Spleen (tissue), 7 donors: ENCODE results near the gene DOCK1.

ENCODE experiments used
- POLR2AphosphoS5 ChIP-seq, 3 donors: sonication (generic); formaldehyde crosslinking; IDR thresholded peaks; one replicate each; pipeline ENCODE4 v1.5.1; 2017; ENCODE audit warnings: antibody characterized with exemption in 3 of 3
- TF ChIP-seq, protein P1 (sequence below), 11 experiments: fragments of 200-600 bp in 7 of 11; fragments of 450-650 bp in 4 of 11; sonication (generic) in 4 of 11; IDR thresholded peaks in 8 of 11; conservative IDR thresholded peaks in 3 of 11; 1 replicate in 7 of 11; 2 replicates in 4 of 11; pipeline versions ENCODE4 v1.4.0 to v1.8.0; 2016 to 2021; ENCODE audit warnings: antibody characterized with exemption in 11 of 11, inconsistent platforms in 4 of 11, mild to moderate bottlenecking in 1 of 11
- donor health status: DM: no; HTN: no; CAD: no; lungs with moderate emphysema.
- donor health status: DM: no; HTN: no; CAD: no.
- donor health status: DM: no; HTN: no; CAD: no.

DNA sequence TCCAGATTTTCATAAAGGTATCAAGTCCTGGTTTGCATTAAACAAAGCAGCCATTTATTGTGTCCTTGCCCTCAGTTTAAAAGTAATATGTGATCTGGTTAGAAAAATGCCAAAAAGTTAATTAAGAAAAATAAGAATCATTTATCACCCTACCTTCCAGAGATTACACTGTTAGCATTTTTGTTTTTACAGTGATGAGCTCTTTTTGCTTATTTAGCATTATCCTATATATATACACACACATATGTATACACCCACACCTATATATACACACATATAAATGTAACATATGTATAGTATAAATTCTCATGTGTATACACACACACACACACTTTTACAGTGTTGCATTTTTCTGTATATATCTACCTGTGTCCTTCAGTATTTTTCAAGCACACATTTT is 163.3 kb downstream of the DOCK1 start:
- TF ChIP-seq, protein P1, sequence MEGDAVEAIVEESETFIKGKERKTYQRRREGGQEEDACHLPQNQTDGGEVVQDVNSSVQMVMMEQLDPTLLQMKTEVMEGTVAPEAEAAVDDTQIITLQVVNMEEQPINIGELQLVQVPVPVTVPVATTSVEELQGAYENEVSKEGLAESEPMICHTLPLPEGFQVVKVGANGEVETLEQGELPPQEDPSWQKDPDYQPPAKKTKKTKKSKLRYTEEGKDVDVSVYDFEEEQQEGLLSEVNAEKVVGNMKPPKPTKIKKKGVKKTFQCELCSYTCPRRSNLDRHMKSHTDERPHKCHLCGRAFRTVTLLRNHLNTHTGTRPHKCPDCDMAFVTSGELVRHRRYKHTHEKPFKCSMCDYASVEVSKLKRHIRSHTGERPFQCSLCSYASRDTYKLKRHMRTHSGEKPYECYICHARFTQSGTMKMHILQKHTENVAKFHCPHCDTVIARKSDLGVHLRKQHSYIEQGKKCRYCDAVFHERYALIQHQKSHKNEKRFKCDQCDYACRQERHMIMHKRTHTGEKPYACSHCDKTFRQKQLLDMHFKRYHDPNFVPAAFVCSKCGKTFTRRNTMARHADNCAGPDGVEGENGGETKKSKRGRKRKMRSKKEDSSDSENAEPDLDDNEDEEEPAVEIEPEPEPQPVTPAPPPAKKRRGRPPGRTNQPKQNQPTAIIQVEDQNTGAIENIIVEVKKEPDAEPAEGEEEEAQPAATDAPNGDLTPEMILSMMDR (IDR thresholded peaks at IDR 0.05 in 8 of 11, conservative IDR thresholded peaks at IDR 0.05 in 3 of 11) = no peak
- TF ChIP-seq POLR2AphosphoS5 (IDR thresholded peaks at IDR 0.05) = no peak
